OCI-LY7 (cell line): ENCODE results near the gene POMC. TPM values are rescaled to one million over a fixed set of nuclear protein-coding genes. Genes with fewer than 3 reads are reported as not detected.
"Not testable (repeated sequence)": the region's sequence is repeated elsewhere in the genome, so short reads cannot be mapped to it uniquely, and the experiment has no call there.

ENCODE experiments used
- BruUV-seq: library from RNA; stranded (reverse); fragments of 400-500 nt; replicated peaks from 2 replicates; lab custom pipeline; 2021; lab: Mats Ljungman, UMichigan
- CTCF ChIA-PET: fragments of 300-600 bp; sonication (Branson Sonifier 250); formaldehyde crosslinking; loops from one replicate; lab custom pipeline; 2022; ENCODE audit warnings: antibody characterized with exemption; ENCODE audit not compliant: unreplicated experiment; lab: Charles Lee
- POLR2A ChIA-PET: fragments of 300-600 bp; sonication (Branson Sonifier 250); formaldehyde crosslinking; loops from one replicate; lab custom pipeline; 2022; ENCODE audit warnings: antibody characterized with exemption; lab: Charles Lee
- DNase-seq: peaks from one replicate; pipeline ENCODE4 v3.0.0-alpha.2; 2015; ENCODE audit warnings: low spot score
- H2AFZ ChIP-seq: fragments of 200-600 bp; sonication (generic), shearing (Covaris generic); 2 replicates; pipeline ENCODE4 v1.6.1; 2014; ENCODE audit warnings: mild to moderate bottlenecking, antibody characterized with exemption, low read length, moderate library complexity
- H3K27ac ChIP-seq: fragments of 200-600 bp; sonication (generic); 2 replicates; pipeline ENCODE4 v1.5.1; 2014; ENCODE audit warnings: mixed run types, low read depth, mild to moderate bottlenecking, moderate library complexity, low read length, inconsistent platforms; ENCODE audit not compliant: poor library complexity, severe bottlenecking
- H3K36me3 ChIP-seq: fragments of 200-600 bp; sonication (generic); 2 replicates; pipeline ENCODE4 v1.6.1; 2014; ENCODE audit warnings: mild to moderate bottlenecking, antibody characterized with exemption, low read length, moderate library complexity, mixed read lengths; ENCODE audit not compliant: insufficient read depth
- H3K4me1 ChIP-seq: fragments of 200-600 bp; sonication (generic); 2 replicates; pipeline ENCODE4 v1.5.1; 2014; ENCODE audit warnings: mild to moderate bottlenecking, low read length; ENCODE audit not compliant: insufficient read depth, poor library complexity, severe bottlenecking
- H3K4me2 ChIP-seq: fragments of 200-600 bp; sonication (generic); 2 replicates; pipeline ENCODE4 v1.6.1; 2014; ENCODE audit warnings: mild to moderate bottlenecking, low read length
- H3K4me3 ChIP-seq: fragments of 200-600 bp; sonication (generic); 2 replicates; pipeline ENCODE4 v1.5.1; 2014; ENCODE audit warnings: mild to moderate bottlenecking, low read depth, low read length; ENCODE audit not compliant: poor library complexity, severe bottlenecking
- H3K79me2 ChIP-seq: fragments of 200-600 bp; sonication (generic); 2 replicates; pipeline ENCODE4 v1.6.1; 2016; ENCODE audit warnings: low read depth, mild to moderate bottlenecking, low read length, moderate library complexity, mixed read lengths; ENCODE audit not compliant: insufficient read depth
- H3K9me2 ChIP-seq: fragments of 200-600 bp; sonication (generic); 2 replicates; pipeline ENCODE4 v1.6.1; 2016; ENCODE audit warnings: mild to moderate bottlenecking, low read length, mixed read lengths; ENCODE audit not compliant: insufficient read depth
- H3K9me3 ChIP-seq: fragments of 200-600 bp; sonication (generic); 2 replicates; pipeline ENCODE4 v1.6.1; 2014; ENCODE audit warnings: mild to moderate bottlenecking, mixed run types, low read length, mixed read lengths
- H4K20me1 ChIP-seq: fragments of 200-600 bp; sonication (generic); 2 replicates; pipeline ENCODE4 v1.6.1; 2014; ENCODE audit warnings: mild to moderate bottlenecking, antibody characterized with exemption, low read length, moderate library complexity, mixed read lengths; ENCODE audit not compliant: insufficient read depth
- EZH2phosphoT487 ChIP-seq: fragments of 200-600 bp; sonication (generic); IDR thresholded peaks from 2 replicates; pipeline ENCODE4 v1.6.1; 2018; ENCODE audit warnings: low read depth, borderline replicate concordance, mild to moderate bottlenecking, mixed run types, antibody characterized with exemption, low read length, moderate library complexity, mixed read lengths
- intact Hi-C: fragments of 100-400 bp; cut with micrococcal nuclease; formaldehyde crosslinking; loops from one replicate; pipeline ENCODE4 v1.10.0; 2022; ENCODE audit not compliant: unreplicated experiment
- total RNA-seq, 2 experiments: library from RNA; depleted of rRNA in 1 of 2; stranded (reverse); fragments of >200 nt in 1 of 2; shearing (Covaris generic) in 1 of 2; gene quantifications; 2 replicates each; pipeline ENCODE4 v1.2.3, GENCODE V29; 2014 to 2022
- TF ChIP-seq, protein P1 (sequence below): fragments of 200-600 bp; sonication (generic); conservative IDR thresholded peaks from 2 replicates; pipeline ENCODE4 v1.5.1; 2014; ENCODE audit warnings: mild to moderate bottlenecking, antibody characterized with exemption, low read length, moderate library complexity, mixed read lengths

The POMC gene
- total RNA-seq, 2 experiments from 2014 or later, result not detected

DNA sequence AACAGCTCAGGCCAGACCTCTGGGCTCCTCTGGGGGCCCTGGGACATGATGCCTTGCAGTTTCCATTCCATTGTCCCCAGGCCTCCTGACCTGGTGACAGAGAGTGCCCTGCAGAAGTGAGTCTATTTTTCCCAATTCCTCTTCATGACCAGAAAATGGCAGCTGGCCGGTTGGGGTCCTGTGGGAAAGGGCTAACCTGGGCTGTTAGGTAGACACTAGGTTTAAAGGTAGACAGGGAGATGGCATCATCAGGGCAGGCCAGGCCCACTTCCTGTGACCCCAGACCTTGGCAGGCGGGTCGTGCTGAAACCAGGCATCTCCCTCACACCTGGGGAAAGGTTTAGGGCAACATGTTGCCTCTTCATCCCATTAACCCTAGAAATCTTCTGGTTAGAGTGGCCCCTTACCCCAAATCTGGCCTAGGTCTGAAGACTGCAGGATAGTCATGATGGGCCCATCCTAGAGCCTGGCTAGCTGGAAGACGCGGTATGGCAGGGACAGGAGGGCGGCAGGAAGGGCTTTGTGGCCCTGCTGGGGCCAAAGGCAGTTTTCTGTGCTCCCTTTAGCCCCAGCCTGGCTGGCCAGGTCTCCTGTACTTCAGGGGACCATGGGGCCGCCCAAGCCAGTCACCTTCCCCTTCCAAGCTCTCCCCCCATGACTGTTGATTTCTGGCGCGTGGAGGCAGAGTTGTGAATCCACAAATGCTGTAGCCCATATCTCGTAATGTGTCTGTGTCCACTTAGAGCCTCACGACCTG, 10.1 kb downstream of the POMC start:
- POLR2A ChIA-PET, result no interaction called here
- CTCF ChIA-PET, result no interaction called here
- TF ChIP-seq, protein P1, sequence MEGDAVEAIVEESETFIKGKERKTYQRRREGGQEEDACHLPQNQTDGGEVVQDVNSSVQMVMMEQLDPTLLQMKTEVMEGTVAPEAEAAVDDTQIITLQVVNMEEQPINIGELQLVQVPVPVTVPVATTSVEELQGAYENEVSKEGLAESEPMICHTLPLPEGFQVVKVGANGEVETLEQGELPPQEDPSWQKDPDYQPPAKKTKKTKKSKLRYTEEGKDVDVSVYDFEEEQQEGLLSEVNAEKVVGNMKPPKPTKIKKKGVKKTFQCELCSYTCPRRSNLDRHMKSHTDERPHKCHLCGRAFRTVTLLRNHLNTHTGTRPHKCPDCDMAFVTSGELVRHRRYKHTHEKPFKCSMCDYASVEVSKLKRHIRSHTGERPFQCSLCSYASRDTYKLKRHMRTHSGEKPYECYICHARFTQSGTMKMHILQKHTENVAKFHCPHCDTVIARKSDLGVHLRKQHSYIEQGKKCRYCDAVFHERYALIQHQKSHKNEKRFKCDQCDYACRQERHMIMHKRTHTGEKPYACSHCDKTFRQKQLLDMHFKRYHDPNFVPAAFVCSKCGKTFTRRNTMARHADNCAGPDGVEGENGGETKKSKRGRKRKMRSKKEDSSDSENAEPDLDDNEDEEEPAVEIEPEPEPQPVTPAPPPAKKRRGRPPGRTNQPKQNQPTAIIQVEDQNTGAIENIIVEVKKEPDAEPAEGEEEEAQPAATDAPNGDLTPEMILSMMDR, result no peak
- TF ChIP-seq EZH2phosphoT487, result no peak
- H3K27ac ChIP-seq, result no peak overlapping the region
- no peak overlapping the region for H2AFZ ChIP-seq
- intact Hi-C loops, result no loop called here
- H3K9me3 ChIP-seq, result no peaks in the 10 kb centered on the region
- H3K4me2 ChIP-seq, result no peak overlapping the region
- H3K79me2 ChIP-seq, result no peaks in the 10 kb centered on the region
- H3K9me2 ChIP-seq, result no peaks in the 10 kb centered on the region
- DNase-seq, result no peak
- H3K36me3 ChIP-seq, result no peaks in the 10 kb centered on the region
- H4K20me1 ChIP-seq, result no peaks in the 10 kb centered on the region
- H3K4me3 ChIP-seq, result no peak overlapping the region
- no peaks in the 10 kb centered on the region for H3K4me1 ChIP-seq
- BruUV-seq, result no TSS peak

DNA sequence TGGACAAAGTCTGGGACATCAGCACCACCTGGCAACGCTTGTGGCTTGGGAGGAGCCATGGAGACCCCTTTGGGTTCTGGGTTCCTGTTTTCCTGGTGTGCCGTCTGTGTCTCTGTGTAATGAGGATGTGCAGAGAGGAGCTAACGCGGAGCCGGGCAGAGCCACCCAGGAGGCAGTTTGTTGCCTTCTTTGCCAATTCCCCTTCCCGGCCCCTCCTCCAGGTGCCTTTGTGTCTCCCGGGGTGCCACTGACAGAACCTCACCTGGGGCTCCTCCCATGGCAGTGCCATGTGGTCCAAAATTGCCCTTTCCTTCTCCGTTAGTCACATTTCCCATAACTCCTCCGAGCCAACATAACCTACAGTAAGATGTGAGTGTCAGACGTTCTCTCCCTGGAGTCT, 13.0 kb downstream of the POMC start:
- TF ChIP-seq, protein P1, result no peak
- no peak for TF ChIP-seq EZH2phosphoT487
- H2AFZ ChIP-seq, result no peak overlapping the region
- H3K9me2 ChIP-seq, result no peaks in the 10 kb centered on the region
- ChIA-PET POLR2A (interaction anchor here (0.6 kb wide), 2 partner anchors 26 to 316 kb away, joined by 3 to 4 read pairs; no protein-coding TSS in a partner anchor), CTCF (interaction anchor here (0.6 kb wide), 1 partner anchor 23 kb away, joined by 3 read pairs; no protein-coding TSS in a partner anchor)
- no peak overlapping the region for H3K4me3 ChIP-seq
- no peak overlapping the region for H3K4me2 ChIP-seq
- intact Hi-C loops, result no loop called here
- BruUV-seq, result no TSS peak
- H3K79me2 ChIP-seq, result no peaks in the 10 kb centered on the region
- H3K36me3 ChIP-seq, result no peaks in the 10 kb centered on the region
- no peak overlapping the region for H3K27ac ChIP-seq
- no peaks in the 10 kb centered on the region for H3K9me3 ChIP-seq
- no peak for DNase-seq
- no peaks in the 10 kb centered on the region for H3K4me1 ChIP-seq
- no peaks in the 10 kb centered on the region for H4K20me1 ChIP-seq

DNA sequence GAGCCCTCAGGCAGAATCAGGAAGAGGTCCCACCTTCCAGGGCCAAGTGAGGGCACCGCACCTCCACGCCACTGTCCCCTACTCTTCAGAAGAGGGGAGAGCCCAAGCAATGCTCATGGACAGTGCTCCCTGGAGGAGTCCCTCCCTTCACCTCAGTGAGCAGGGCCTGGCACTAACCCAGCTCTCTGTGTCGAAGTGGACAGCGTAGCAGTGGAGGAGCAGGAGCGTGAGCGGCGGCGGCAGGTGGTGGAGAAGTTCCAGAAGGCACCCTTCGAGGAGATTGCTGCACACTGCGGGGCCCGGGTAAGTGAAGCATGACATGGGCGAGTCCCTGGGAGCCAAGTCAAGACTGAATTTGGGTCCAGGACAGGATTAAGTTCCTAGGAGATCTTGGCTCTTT, 16.7 kb downstream of the POMC start:
- Histone ChIP-seq H3K9me2 (no peaks in the 10 kb centered on the region), H4K20me1 (no peaks in the 10 kb centered on the region), H3K4me2 (no peak overlapping the region), H3K4me3 (no peak overlapping the region), H3K9me3 (no peaks in the 10 kb centered on the region), H3K27ac (no peak overlapping the region), H3K4me1 (no peaks in the 10 kb centered on the region), H2AFZ (no peak overlapping the region), H3K79me2 (no peaks in the 10 kb centered on the region), H3K36me3 (no peaks in the 10 kb centered on the region)
- ChIA-PET CTCF (no interaction called here), POLR2A (interaction anchor here (0.5 kb wide), 1 partner anchor 143 kb away, joined by 3 read pairs; no protein-coding TSS in a partner anchor)
- intact Hi-C loops, result no loop called here
- no TSS peak for BruUV-seq
- TF ChIP-seq, protein P1, result no peak
- no peak for TF ChIP-seq EZH2phosphoT487
- DNase-seq, result no peak

DNA sequence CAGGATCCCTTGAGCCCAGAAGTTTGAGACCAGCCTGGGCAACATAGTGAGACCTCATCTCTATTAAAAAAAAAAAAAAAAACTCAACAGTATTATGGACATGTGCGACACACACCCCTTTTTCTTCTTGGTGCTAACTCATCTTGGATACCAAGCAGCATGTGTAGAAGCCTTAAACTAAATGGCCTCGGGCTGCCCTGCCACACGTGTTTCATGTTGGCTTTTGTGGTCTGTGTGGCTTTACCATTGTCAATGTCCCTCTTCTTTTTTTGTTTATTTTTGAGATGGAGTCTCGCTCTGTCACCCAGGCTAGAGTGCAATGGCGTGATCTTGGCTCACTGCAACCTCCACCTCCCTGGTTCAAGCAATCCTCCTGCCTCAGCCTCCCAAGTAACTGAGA, 17.4 kb downstream of the POMC start:
- H3K9me2 ChIP-seq, intact Hi-C loops, H3K79me2 ChIP-seq, H3K4me3 ChIP-seq, BruUV-seq, H3K36me3 ChIP-seq, DNase-seq, H4K20me1 ChIP-seq, POLR2A ChIA-PET, H2AFZ ChIP-seq, H3K9me3 ChIP-seq, CTCF ChIA-PET, H3K4me2 ChIP-seq, H3K27ac ChIP-seq, H3K4me1 ChIP-seq: not testable (repeated sequence)
